Ishikawa (cell line): Measurements from ENCODE around the gene TRAIP.

Experiments used
- CEBPB ChIP-seq: IDR thresholded peaks from 2 replicates; pipeline ENCODE4 v1.6.1; 2012
- CREB1 ChIP-seq: IDR thresholded peaks from 2 replicates; pipeline ENCODE4 v1.6.1; 2012; ENCODE audit warnings: low read depth
- EGR1 ChIP-seq: IDR thresholded peaks from 2 replicates; pipeline ENCODE4 v1.6.1; 2012
- EP300 ChIP-seq: IDR thresholded peaks from 2 replicates; pipeline ENCODE4 v1.6.1; 2012; ENCODE audit warnings: borderline replicate concordance
- FOXM1 ChIP-seq: IDR thresholded peaks from 2 replicates; pipeline ENCODE4 v1.6.1; 2012; ENCODE audit warnings: low read depth, borderline replicate concordance
- NFIC ChIP-seq: IDR thresholded peaks from 2 replicates; pipeline ENCODE4 v1.6.1; 2012
- RAD21 ChIP-seq: IDR thresholded peaks from 2 replicates; pipeline ENCODE4 v1.6.1; 2012; ENCODE audit warnings: low read depth
- TAF1 ChIP-seq: IDR thresholded peaks from 2 replicates; pipeline ENCODE4 v1.6.1; 2012; ENCODE audit warnings: low read depth, mild to moderate bottlenecking
- TCF12 ChIP-seq: IDR thresholded peaks from 2 replicates; pipeline ENCODE4 v1.6.1; 2012; ENCODE audit warnings: low read depth
- TEAD4 ChIP-seq: IDR thresholded peaks from 2 replicates; pipeline ENCODE4 v1.6.1; 2012
- YY1 ChIP-seq: IDR thresholded peaks from 2 replicates; pipeline ENCODE4 v1.6.1; 2012; ENCODE audit warnings: low read depth
- ZBTB7A ChIP-seq: IDR thresholded peaks from 2 replicates; pipeline ENCODE4 v1.6.1; 2012; ENCODE audit warnings: low read depth
- TF ChIP-seq, protein P1 (sequence below): IDR thresholded peaks from 2 replicates; pipeline ENCODE4 v1.6.1; 2012; ENCODE audit warnings: low read depth, mild to moderate bottlenecking
- TF ChIP-seq, protein P2 (sequence below): IDR thresholded peaks from 2 replicates; pipeline ENCODE4 v1.6.1; 2012
- TF ChIP-seq, protein P3 (sequence below): IDR thresholded peaks from 2 replicates; pipeline ENCODE4 v1.6.1; 2012

The TRAIP gene

DNA sequence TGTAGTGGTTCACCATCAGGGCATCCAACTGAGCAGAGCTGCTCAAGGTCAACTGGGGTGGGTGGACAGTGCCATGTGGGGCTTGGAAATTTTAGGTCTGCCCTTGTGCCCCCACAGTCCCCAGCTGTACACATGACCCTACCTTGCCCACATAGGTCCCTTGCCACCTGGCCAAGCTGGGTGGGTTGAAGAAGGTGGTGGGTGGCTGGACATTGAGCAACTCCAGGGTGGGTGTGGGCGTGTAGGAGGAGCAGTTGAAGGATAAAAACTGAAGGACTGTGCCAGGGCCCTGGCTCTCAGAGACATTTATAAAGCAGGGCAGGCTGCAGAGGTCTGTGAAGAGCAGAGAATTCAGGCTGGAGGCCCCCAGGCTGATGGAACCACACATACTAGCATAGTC, 57.3 kb downstream of the TRAIP start:
- TF ChIP-seq YY1 (no peak), EGR1 (no peak)
- TF ChIP-seq, protein P1, sequence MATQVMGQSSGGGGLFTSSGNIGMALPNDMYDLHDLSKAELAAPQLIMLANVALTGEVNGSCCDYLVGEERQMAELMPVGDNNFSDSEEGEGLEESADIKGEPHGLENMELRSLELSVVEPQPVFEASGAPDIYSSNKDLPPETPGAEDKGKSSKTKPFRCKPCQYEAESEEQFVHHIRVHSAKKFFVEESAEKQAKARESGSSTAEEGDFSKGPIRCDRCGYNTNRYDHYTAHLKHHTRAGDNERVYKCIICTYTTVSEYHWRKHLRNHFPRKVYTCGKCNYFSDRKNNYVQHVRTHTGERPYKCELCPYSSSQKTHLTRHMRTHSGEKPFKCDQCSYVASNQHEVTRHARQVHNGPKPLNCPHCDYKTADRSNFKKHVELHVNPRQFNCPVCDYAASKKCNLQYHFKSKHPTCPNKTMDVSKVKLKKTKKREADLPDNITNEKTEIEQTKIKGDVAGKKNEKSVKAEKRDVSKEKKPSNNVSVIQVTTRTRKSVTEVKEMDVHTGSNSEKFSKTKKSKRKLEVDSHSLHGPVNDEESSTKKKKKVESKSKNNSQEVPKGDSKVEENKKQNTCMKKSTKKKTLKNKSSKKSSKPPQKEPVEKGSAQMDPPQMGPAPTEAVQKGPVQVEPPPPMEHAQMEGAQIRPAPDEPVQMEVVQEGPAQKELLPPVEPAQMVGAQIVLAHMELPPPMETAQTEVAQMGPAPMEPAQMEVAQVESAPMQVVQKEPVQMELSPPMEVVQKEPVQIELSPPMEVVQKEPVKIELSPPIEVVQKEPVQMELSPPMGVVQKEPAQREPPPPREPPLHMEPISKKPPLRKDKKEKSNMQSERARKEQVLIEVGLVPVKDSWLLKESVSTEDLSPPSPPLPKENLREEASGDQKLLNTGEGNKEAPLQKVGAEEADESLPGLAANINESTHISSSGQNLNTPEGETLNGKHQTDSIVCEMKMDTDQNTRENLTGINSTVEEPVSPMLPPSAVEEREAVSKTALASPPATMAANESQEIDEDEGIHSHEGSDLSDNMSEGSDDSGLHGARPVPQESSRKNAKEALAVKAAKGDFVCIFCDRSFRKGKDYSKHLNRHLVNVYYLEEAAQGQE, result no peak

DNA sequence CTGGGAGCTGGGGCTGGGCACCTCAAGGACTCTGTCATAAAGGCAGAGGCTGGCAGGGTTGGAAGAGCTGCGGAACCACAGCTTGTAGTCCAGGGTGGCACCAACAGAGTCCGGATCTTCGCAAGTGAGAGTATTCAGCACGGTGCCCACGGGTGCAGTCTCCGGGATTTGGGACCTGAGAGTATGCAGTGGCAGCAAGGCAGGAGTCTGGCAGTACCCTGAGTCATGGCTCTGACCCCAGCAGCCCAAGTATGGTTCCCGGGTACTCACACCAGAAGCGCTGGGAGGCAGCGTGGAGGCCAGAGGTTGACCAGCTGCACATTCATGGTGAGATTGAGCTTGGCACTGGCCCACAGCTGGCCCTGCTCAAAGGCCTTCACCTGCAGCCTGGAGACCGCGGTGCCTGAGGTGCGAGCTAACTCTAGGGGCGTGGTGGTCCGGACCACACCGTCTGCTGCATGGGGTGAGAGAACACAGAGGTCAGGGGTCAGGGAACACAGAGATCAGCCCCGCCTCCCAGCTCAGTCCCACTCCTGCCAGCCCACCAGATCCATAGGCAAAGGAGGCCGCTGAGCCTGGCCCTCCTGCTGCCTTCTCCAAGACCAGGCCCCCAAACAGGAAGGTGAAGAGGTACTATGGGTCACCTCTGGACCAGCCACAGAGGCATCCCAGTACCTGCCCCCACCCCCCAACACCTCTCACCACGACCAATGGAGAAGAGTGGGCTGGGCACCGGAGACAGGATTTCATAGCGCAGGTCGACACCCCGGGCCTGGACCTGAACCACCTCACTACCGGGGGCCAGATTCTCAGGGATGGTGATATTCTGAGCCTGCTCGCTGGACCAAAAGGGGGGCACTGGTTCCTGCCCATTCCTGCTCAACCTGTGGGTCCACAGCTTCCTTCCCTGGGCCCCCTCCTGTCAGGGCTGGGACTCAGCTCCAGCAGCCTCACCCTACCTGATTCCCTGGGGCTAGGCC, 61.1 kb downstream of the TRAIP start:
- TF ChIP-seq, protein P2, sequence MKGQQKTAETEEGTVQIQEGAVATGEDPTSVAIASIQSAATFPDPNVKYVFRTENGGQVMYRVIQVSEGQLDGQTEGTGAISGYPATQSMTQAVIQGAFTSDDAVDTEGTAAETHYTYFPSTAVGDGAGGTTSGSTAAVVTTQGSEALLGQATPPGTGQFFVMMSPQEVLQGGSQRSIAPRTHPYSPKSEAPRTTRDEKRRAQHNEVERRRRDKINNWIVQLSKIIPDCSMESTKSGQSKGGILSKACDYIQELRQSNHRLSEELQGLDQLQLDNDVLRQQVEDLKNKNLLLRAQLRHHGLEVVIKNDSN, result no peak

DNA sequence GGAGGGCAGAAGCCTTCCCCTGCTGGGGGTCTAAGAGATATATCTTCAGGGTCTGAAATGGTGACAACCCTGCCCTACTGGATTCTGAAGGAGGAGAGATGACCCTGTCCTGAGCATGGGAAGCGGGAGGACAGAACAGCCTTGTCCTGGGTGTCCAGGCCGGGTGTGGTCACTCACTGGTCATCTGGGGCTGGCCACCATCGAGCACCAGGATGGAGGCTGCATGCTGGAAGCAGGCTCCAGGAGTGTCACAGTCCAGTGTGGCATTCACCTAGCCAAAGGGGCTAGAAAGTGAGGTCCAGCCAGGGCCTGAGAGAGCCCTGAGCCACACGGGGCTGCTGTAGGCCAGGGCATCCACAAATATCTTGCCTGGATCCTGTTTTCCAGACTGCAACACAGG, 61.9 kb downstream of the TRAIP start:
- TF ChIP-seq TAF1 (no peak), RAD21 (no peak), TCF12 (no peak), TEAD4 (no peak), ZBTB7A (no peak), YY1 (no peak), EP300 (no peak), CEBPB (no peak), FOXM1 (no peak)
- TF ChIP-seq, protein P3, sequence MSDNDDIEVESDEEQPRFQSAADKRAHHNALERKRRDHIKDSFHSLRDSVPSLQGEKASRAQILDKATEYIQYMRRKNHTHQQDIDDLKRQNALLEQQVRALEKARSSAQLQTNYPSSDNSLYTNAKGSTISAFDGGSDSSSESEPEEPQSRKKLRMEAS, result no peak
- TF ChIP-seq, protein P1, result no peak

DNA sequence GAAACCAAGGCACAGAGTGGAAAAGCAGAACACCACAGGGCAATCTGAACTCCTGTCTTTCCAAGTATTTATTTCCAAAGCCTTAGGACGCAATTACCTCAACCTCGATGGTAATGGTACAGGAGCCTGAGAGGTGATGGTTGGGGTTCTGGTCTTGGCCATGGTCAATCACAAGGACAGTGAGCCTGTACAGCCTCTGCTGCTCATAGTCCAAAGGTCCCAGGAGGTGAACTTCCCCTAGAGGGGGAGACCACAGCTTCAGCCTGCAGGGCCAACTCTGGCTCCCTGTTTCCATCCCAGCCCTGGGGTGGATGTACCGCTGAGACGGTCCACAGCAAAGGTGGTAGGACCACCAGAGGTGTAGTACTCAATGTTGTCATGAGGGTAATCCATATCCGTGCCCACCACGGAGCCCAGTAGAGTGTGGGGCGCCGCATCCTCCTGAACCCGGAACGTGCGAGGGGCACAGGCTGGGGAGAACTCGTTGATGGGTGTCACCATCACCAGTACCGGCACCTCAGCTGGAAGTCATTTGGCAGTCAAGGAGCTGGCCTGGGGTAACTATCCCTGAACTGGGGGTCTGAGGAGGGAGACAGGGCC, 62.8 kb downstream of the TRAIP start:
- TF ChIP-seq, protein P3, result no peak
- TF ChIP-seq EP300 (no peak), TEAD4 (no peak), CEBPB (no peak), EGR1 (no peak), RAD21 (no peak), CREB1 (no peak), NFIC (no peak), YY1 (no peak), ZBTB7A (no peak), TAF1 (no peak), FOXM1 (no peak), TCF12 (no peak)
- TF ChIP-seq, protein P1, result no peak
- TF ChIP-seq, protein P2, result no peak
